Ecto neural progenitor cell (in vitro differentiated cells): ENCODE results near the gene DNAAF8.
"Not testable (repeated sequence)": the region's sequence is repeated elsewhere in the genome, so short reads cannot be mapped to it uniquely, and the experiment has no call there.

Source experiments
- DNase-seq: peaks from one replicate; pipeline ENCODE4 v3.0.0-alpha.2; 2018; ENCODE audit warnings: low spot score

The DNAAF8 gene

GRCh38 chr16:4723071-4723767 lies 11.1 kb upstream of the DNAAF8 start:
- DNase-seq: no peak

GRCh38 chr16:4724661-4725270 lies 9.6 kb upstream of the DNAAF8 start:
- no peak for DNase-seq

- DNase-seq: no peak
Measured at GRCh38 chr16:4726616-4727015, 7.7 kb upstream of the DNAAF8 start.

- no peak for DNase-seq
Measured at GRCh38 chr16:4728676-4729075, 5.7 kb upstream of the DNAAF8 start.

GRCh38 chr16:4729876-4730275 lies 4.5 kb upstream of the DNAAF8 start:
- DNase-seq: no peak

GRCh38 chr16:4733211-4733742 lies 1.1 kb upstream of the DNAAF8 start:
- DNase-seq: no peak

- DNase-seq: no peak
Measured at GRCh38 chr16:4733747-4734062, 632 bp upstream of the DNAAF8 start.

GRCh38 chr16:4734730-4735535 lies 596 bp downstream of the DNAAF8 start:
- peak; percentile 93 for DNase-seq

GRCh38 chr16:4736546-4736945 lies 2.2 kb downstream of the DNAAF8 start:
- no peak for DNase-seq

- no peak for DNase-seq
Measured at GRCh38 chr16:4737545-4737944, 3.2 kb downstream of the DNAAF8 start.

GRCh38 chr16:4738370-4738769 lies 4.0 kb downstream of the DNAAF8 start:
- not testable (repeated sequence) for DNase-seq

GRCh38 chr16:4743226-4743878 lies 9.0 kb downstream of the DNAAF8 start:
- no peak for DNase-seq

GRCh38 chr16:4744555-4745273 lies 10.4 kb downstream of the DNAAF8 start:
- DNase-seq: no peak

GRCh38 chr16:4745274-4745569 lies 10.9 kb downstream of the DNAAF8 start:
- DNase-seq: no peak

- DNase-seq: no peak
Measured at GRCh38 chr16:4746215-4746614, 11.9 kb downstream of the DNAAF8 start.

- no peak for DNase-seq
Measured at GRCh38 chr16:4746991-4747574, 12.7 kb downstream of the DNAAF8 start.

GRCh38 chr16:4747906-4748681 lies 13.8 kb downstream of the DNAAF8 start:
- no peak for DNase-seq

GRCh38 chr16:4748682-4749411 lies 14.5 kb downstream of the DNAAF8 start:
- no peak for DNase-seq

GRCh38 chr16:4749700-4750257 lies 15.4 kb downstream of the DNAAF8 start:
- DNase-seq: no peak

- no peak for DNase-seq
Measured at GRCh38 chr16:4750896-4751295, 16.6 kb downstream of the DNAAF8 start.
